Fibroblast of lung (primary cell): ENCODE results near the gene FYB2. TPM values are rescaled to one million over a fixed set of nuclear protein-coding genes. Genes with fewer than 3 reads are reported as not detected.

Experiments
- DNase-seq, 2 donors: peaks; one replicate each; pipeline versions ENCODE4 v3.0.0 to v3.0.0-alpha.2; 2010; ENCODE audit warnings: low read depth in 2 of 2
- H2AFZ ChIP-seq: 2 replicates; pipeline ENCODE4 v1.5.1; 2012; ENCODE audit warnings: low read length, control low read depth, inconsistent platforms
- H3K27ac ChIP-seq: 2 replicates; pipeline ENCODE4 v1.5.1; 2011; ENCODE audit warnings: low read length, control low read depth; ENCODE audit not compliant: insufficient read depth
- H3K27me3 ChIP-seq: 2 replicates; pipeline ENCODE4 v1.5.1; 2011; ENCODE audit warnings: mild to moderate bottlenecking, low read length; ENCODE audit not compliant: control insufficient read depth, insufficient read depth
- H3K36me3 ChIP-seq: 2 replicates; pipeline ENCODE4 v1.5.1; 2011; ENCODE audit warnings: low read length; ENCODE audit not compliant: control insufficient read depth, insufficient read depth
- H3K4me1 ChIP-seq: 2 replicates; pipeline ENCODE4 v1.5.1; 2011; ENCODE audit warnings: low read length; ENCODE audit not compliant: control insufficient read depth, insufficient read depth; ENCODE audit errors: extremely low read depth
- H3K4me2 ChIP-seq: 2 replicates; pipeline ENCODE4 v1.5.1; 2011; ENCODE audit warnings: low read length, control low read depth; ENCODE audit not compliant: insufficient read depth; ENCODE audit errors: extremely low read depth
- H3K4me3 ChIP-seq, 4 experiments: fragments of 200-600 bp in 1 of 4; sonication (generic) in 1 of 4; replicated peaks in 1 of 4; 2 replicates each; pipeline ENCODE4 v1.5.1; 2011 to 2016; ENCODE audit warnings: low read length in 4 of 4, low read depth in 3 of 4, mild to moderate bottlenecking in 3 of 4, control low read depth in 2 of 4, inconsistent platforms in 1 of 4, mixed read lengths in 1 of 4; ENCODE audit not compliant: insufficient read depth in 1 of 4; ENCODE audit errors: control extremely low read depth in 1 of 4
- H3K79me2 ChIP-seq: 2 replicates; pipeline ENCODE4 v1.5.1; 2012; ENCODE audit warnings: mild to moderate bottlenecking, low read length, inconsistent platforms; ENCODE audit not compliant: control insufficient read depth, insufficient read depth
- H3K9ac ChIP-seq: 2 replicates; pipeline ENCODE4 v1.5.1; 2011; ENCODE audit warnings: mild to moderate bottlenecking, low read length, control low read depth; ENCODE audit not compliant: insufficient read depth
- H3K9me3 ChIP-seq: 2 replicates; pipeline ENCODE4 v1.5.1; 2012; ENCODE audit warnings: low read depth, low read length; ENCODE audit not compliant: control insufficient read depth, insufficient read depth
- H4K20me1 ChIP-seq: 2 replicates; pipeline ENCODE4 v1.5.1; 2011; ENCODE audit warnings: low read length; ENCODE audit not compliant: control insufficient read depth, insufficient read depth; ENCODE audit errors: extremely low read depth
- EZH2 ChIP-seq: IDR thresholded peaks from 2 replicates; pipeline ENCODE4 v1.5.1; 2012; ENCODE audit warnings: low read length, control low read depth, mild to moderate bottlenecking; ENCODE audit errors: missing control alignments
- polyA plus RNA-seq, 2 donors: library from polyadenylated mRNA; depleted of rRNA in 1 of 2; stranded (reverse) in 1 of 2; unstranded in 1 of 2; fragments of >200 nt; gene quantifications; 2 replicates each; pipeline ENCODE4 v1.2.1, GENCODE V29; 2011 to 2012; ENCODE audit warnings: missing spikeins in 1 of 2
- total RNA-seq: library from RNA; depleted of rRNA; stranded (reverse); fragments of >200 nt; gene quantifications from 2 replicates; pipeline ENCODE4 v1.2.1, GENCODE V29; 2014
- TF ChIP-seq, protein P1 (sequence below), 2 donors: IDR thresholded peaks in 1 of 2; conservative IDR thresholded peaks in 1 of 2; 1 replicate in 1 of 2; 2 replicates in 1 of 2; pipeline ENCODE4 v1.5.1; 2011 to 2012; ENCODE audit warnings: low read length in 2 of 2, control low read depth in 1 of 2, inconsistent platforms in 1 of 2, low read depth in 1 of 2, mild to moderate bottlenecking in 1 of 2

Gene FYB2
- total and polyA plus RNA-seq, 2 donors (not counting 1 experiment from before 2014, with no cell fraction given) = not detected

DNA sequence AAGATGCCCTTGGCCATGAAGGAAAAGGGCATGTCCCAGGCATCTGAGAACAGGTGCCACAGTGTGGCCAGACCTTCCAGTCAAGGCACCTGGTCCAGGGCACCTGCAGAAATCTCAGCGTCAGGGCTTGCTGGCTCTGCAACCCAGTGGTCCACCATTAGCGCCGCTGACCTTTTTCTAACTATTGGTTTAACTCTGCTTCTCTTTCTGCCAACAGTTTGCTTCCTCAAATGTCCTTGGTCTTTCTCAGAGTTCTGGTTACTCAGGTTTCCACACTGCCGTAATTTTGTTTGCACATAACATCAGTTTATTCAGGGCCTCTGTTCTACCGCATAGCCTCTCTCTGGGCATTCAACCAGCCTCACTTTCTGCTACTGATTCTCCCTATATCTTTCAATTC is 16.5 kb upstream of the FYB2 start:
- H3K27ac ChIP-seq = no peak overlapping the region
- no peak overlapping the region for H3K4me3 ChIP-seq
- peaks cover 3% of the 10 kb centered on the region for H3K4me1 ChIP-seq
- TF ChIP-seq, protein P1, sequence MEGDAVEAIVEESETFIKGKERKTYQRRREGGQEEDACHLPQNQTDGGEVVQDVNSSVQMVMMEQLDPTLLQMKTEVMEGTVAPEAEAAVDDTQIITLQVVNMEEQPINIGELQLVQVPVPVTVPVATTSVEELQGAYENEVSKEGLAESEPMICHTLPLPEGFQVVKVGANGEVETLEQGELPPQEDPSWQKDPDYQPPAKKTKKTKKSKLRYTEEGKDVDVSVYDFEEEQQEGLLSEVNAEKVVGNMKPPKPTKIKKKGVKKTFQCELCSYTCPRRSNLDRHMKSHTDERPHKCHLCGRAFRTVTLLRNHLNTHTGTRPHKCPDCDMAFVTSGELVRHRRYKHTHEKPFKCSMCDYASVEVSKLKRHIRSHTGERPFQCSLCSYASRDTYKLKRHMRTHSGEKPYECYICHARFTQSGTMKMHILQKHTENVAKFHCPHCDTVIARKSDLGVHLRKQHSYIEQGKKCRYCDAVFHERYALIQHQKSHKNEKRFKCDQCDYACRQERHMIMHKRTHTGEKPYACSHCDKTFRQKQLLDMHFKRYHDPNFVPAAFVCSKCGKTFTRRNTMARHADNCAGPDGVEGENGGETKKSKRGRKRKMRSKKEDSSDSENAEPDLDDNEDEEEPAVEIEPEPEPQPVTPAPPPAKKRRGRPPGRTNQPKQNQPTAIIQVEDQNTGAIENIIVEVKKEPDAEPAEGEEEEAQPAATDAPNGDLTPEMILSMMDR (conservative IDR thresholded peaks at IDR 0.05 in 1 of 2, IDR thresholded peaks at IDR 0.05 in 1 of 2; ENCODE audit: low read depth in 1 of 2, low read length in 2 of 2) = no peak
- TF ChIP-seq EZH2 = no peak
- H3K27me3 ChIP-seq = no peaks in the 10 kb centered on the region
- no peaks in the 10 kb centered on the region for H3K36me3 ChIP-seq
- H2AFZ ChIP-seq = no peak overlapping the region
- no peak overlapping the region for H3K9ac ChIP-seq
- H3K79me2 ChIP-seq = no peaks in the 10 kb centered on the region
- H3K9me3 ChIP-seq = no peaks in the 10 kb centered on the region
- H3K4me2 ChIP-seq = no peak overlapping the region
- no peak for DNase-seq
- H4K20me1 ChIP-seq = no peaks in the 10 kb centered on the region

DNA sequence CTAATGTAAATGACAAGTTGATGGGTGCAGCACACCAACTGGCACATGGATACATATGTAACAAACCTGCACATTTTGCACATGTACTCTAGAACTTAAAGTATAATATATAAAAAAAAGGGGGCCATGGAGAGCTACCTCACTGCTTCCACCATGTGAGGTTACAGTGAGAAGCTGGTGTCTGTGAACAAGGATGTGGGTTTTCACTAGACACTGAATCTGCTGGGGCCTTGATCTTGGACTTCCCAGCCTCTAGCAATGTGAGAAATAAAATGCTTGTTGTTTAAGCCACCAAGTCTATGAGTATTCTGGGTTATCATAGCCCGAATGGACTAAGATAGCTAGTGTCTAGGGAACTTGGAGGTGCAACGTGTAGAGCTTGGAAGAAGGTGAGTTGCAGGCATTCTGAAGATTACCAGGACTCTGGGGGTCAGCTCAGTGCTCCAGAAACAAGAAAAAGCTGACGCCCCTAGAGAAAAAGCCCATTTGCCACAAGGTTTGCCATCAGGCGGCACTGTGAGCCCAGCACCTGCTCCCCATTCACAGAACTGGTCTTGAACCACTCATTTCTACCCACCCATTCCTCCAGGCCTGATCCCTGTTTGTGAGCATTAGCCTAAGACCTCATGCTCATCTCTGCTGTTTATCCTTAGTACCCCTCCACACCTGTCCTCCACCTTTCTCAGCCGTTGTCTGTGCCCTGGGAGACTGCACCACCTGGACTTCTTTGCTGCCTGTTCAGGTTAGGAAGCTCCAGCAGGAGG is 15.1 kb upstream of the FYB2 start:
- DNase-seq = no peak
- no peak overlapping the region for H3K9ac ChIP-seq
- H3K27ac ChIP-seq = no peak overlapping the region
- H3K27me3 ChIP-seq = no peaks in the 10 kb centered on the region
- no peak overlapping the region for H2AFZ ChIP-seq
- no peak overlapping the region for H3K4me3 ChIP-seq
- H3K79me2 ChIP-seq = no peaks in the 10 kb centered on the region
- TF ChIP-seq, protein P1 (conservative IDR thresholded peaks at IDR 0.05 in 1 of 2, IDR thresholded peaks at IDR 0.05 in 1 of 2; ENCODE audit: low read depth in 1 of 2, low read length in 2 of 2) = no peak
- no peak for TF ChIP-seq EZH2
- H4K20me1 ChIP-seq = no peaks in the 10 kb centered on the region
- peaks cover 3% of the 10 kb centered on the region for H3K4me1 ChIP-seq
- H3K4me2 ChIP-seq = no peak overlapping the region
- no peaks in the 10 kb centered on the region for H3K9me3 ChIP-seq
- H3K36me3 ChIP-seq = no peaks in the 10 kb centered on the region

DNA sequence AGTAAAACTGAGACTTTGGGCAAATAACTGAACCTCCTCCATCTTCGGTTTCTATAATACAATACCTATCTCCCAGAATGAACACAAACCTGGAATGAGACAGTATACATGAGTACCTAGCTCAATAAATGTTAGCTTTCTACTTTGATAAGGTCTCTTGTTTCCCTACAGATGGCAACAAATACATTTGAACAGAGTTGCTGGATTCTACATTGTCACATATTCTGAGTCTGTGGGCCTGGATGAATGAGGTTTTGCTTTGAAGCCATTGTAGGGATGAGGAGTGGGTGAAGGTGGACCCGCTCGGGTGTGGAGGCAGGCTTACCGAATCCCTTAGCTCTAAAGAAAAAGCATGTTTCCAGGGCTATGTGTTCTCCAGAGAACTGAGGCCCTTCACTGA is 13.9 kb upstream of the FYB2 start:
- Histone ChIP-seq H2AFZ (peak overlapping the region; percentile 9), H3K4me3 (no peak overlapping the region), H3K4me2 (no peak overlapping the region), H3K9me3 (no peaks in the 10 kb centered on the region), H3K4me1 (peaks cover 3% of the 10 kb centered on the region), H4K20me1 (no peaks in the 10 kb centered on the region), H3K79me2 (no peaks in the 10 kb centered on the region), H3K27ac (peak overlapping the region; percentile 36), H3K27me3 (no peaks in the 10 kb centered on the region), H3K9ac (no peak overlapping the region), H3K36me3 (no peaks in the 10 kb centered on the region)
- no peak for DNase-seq
- TF ChIP-seq, protein P1 (conservative IDR thresholded peaks at IDR 0.05 in 1 of 2, IDR thresholded peaks at IDR 0.05 in 1 of 2; ENCODE audit: low read depth in 1 of 2, low read length in 2 of 2) = no peak
- no peak for TF ChIP-seq EZH2
